ENCODE measurements around the gene SUGCT.

Gene SUGCT

GRCh38 chr7:40182452-40182851 lies 47.6 kb downstream of the SUGCT start:
- DNase-seq (no peak), ATAC-seq (ENCODE audit: insufficient read depth, low read depth) (no peak)
- TF ChIP-seq CTCF (IDR thresholded peaks at IDR 0.05; ENCODE audit: borderline replicate concordance, extremely low read depth, low read length, poor library complexity, severe bottlenecking) (no peak), EZH2 (IDR thresholded peaks at IDR 0.05; ENCODE audit: borderline replicate concordance, low read depth, low read length, severe bottlenecking) (no peak)
- Histone ChIP-seq H3K79me2 (ENCODE audit: insufficient read depth, low read length) (no peaks in the 10 kb centered on the region), H3K9ac (ENCODE audit: low read depth, low read length) (no peak overlapping the region), H3K9me3 (ENCODE audit: insufficient read depth, low read length, severe bottlenecking) (no peaks in the 10 kb centered on the region), H3K4me3 (ENCODE audit: low read depth in 1 of 2, low read length in 2 of 2) (no peak overlapping the region), H3K4me1 (ENCODE audit: insufficient read depth, low read length) (no peaks in the 10 kb centered on the region), H3K36me3 (ENCODE audit: insufficient read depth, low read length) (no peaks in the 10 kb centered on the region), H3K27me3 (ENCODE audit: insufficient read depth, low read length, poor library complexity) (no peaks in the 10 kb centered on the region), H4K20me1 (ENCODE audit: insufficient read depth, low read length) (no peaks in the 10 kb centered on the region), H3K27ac (ENCODE audit: low read length) (no peak overlapping the region), H2AFZ (ENCODE audit: low read depth, low read length) (no peak overlapping the region), H3K4me2 (ENCODE audit: insufficient read depth, low read length) (no peak overlapping the region)

- TF ChIP-seq EZH2 (IDR thresholded peaks at IDR 0.05; ENCODE audit: borderline replicate concordance, low read depth, low read length, severe bottlenecking) (no peak), CTCF (IDR thresholded peaks at IDR 0.05; ENCODE audit: borderline replicate concordance, extremely low read depth, low read length, poor library complexity, severe bottlenecking) (no peak)
- no peak for ATAC-seq (ENCODE audit: insufficient read depth, low read depth)
- H3K9me3 ChIP-seq (ENCODE audit: insufficient read depth, low read length, severe bottlenecking): no peaks in the 10 kb centered on the region
- H3K27ac ChIP-seq (ENCODE audit: low read length): no peak overlapping the region
- no peaks in the 10 kb centered on the region for H3K27me3 ChIP-seq (ENCODE audit: insufficient read depth, low read length, poor library complexity)
- H3K36me3 ChIP-seq (ENCODE audit: insufficient read depth, low read length): no peaks in the 10 kb centered on the region
- H2AFZ ChIP-seq (ENCODE audit: low read depth, low read length): no peak overlapping the region
- no peak overlapping the region for H3K4me2 ChIP-seq (ENCODE audit: insufficient read depth, low read length)
- H4K20me1 ChIP-seq (ENCODE audit: insufficient read depth, low read length): no peaks in the 10 kb centered on the region
- H3K4me3 ChIP-seq (ENCODE audit: low read depth in 1 of 2, low read length in 2 of 2): no peak overlapping the region
- no peaks in the 10 kb centered on the region for H3K79me2 ChIP-seq (ENCODE audit: insufficient read depth, low read length)
- no peak for DNase-seq
- no peak overlapping the region for H3K9ac ChIP-seq (ENCODE audit: low read depth, low read length)
- no peaks in the 10 kb centered on the region for H3K4me1 ChIP-seq (ENCODE audit: insufficient read depth, low read length)
These were observed 51.8 kb downstream of the SUGCT start for GRCh38 chr7:40186586-40186985.

GRCh38 chr7:40192036-40192435 lies 57.2 kb downstream of the SUGCT start:
- Histone ChIP-seq H3K4me3 (ENCODE audit: low read depth in 1 of 2, low read length in 2 of 2) (no peak overlapping the region), H3K4me1 (ENCODE audit: insufficient read depth, low read length) (no peaks in the 10 kb centered on the region), H3K36me3 (ENCODE audit: insufficient read depth, low read length) (no peaks in the 10 kb centered on the region), H3K9ac (ENCODE audit: low read depth, low read length) (no peak overlapping the region), H3K27ac (ENCODE audit: low read length) (no peak overlapping the region), H2AFZ (ENCODE audit: low read depth, low read length) (no peak overlapping the region), H3K9me3 (ENCODE audit: insufficient read depth, low read length, severe bottlenecking) (no peaks in the 10 kb centered on the region), H4K20me1 (ENCODE audit: insufficient read depth, low read length) (no peaks in the 10 kb centered on the region), H3K4me2 (ENCODE audit: insufficient read depth, low read length) (no peak overlapping the region), H3K27me3 (ENCODE audit: insufficient read depth, low read length, poor library complexity) (no peaks in the 10 kb centered on the region), H3K79me2 (ENCODE audit: insufficient read depth, low read length) (no peaks in the 10 kb centered on the region)
- TF ChIP-seq EZH2 (IDR thresholded peaks at IDR 0.05; ENCODE audit: borderline replicate concordance, low read depth, low read length, severe bottlenecking) (no peak), CTCF (IDR thresholded peaks at IDR 0.05; ENCODE audit: borderline replicate concordance, extremely low read depth, low read length, poor library complexity, severe bottlenecking) (no peak)
- DNase-seq (no peak), ATAC-seq (ENCODE audit: insufficient read depth, low read depth) (no peak)

- Histone ChIP-seq H3K36me3 (ENCODE audit: insufficient read depth, low read length) (no peaks in the 10 kb centered on the region), H3K9ac (ENCODE audit: low read depth, low read length) (no peak overlapping the region), H3K4me3 (ENCODE audit: low read depth in 1 of 2, low read length in 2 of 2) (no peak overlapping the region), H3K4me2 (ENCODE audit: insufficient read depth, low read length) (no peak overlapping the region), H3K4me1 (ENCODE audit: insufficient read depth, low read length) (no peaks in the 10 kb centered on the region), H2AFZ (ENCODE audit: low read depth, low read length) (no peak overlapping the region), H3K9me3 (ENCODE audit: insufficient read depth, low read length, severe bottlenecking) (no peaks in the 10 kb centered on the region), H3K79me2 (ENCODE audit: insufficient read depth, low read length) (no peaks in the 10 kb centered on the region), H3K27ac (ENCODE audit: low read length) (no peak overlapping the region), H4K20me1 (ENCODE audit: insufficient read depth, low read length) (no peaks in the 10 kb centered on the region), H3K27me3 (ENCODE audit: insufficient read depth, low read length, poor library complexity) (no peaks in the 10 kb centered on the region)
- ATAC-seq (ENCODE audit: insufficient read depth, low read depth) (no peak), DNase-seq (no peak)
- TF ChIP-seq CTCF (IDR thresholded peaks at IDR 0.05; ENCODE audit: borderline replicate concordance, extremely low read depth, low read length, poor library complexity, severe bottlenecking): no peak
- no peak for TF ChIP-seq EZH2 (IDR thresholded peaks at IDR 0.05; ENCODE audit: borderline replicate concordance, low read depth, low read length, severe bottlenecking)
These were observed 59.9 kb downstream of the SUGCT start for GRCh38 chr7:40194745-40195144.

Data from DND-41 (cell line).